ENCODE results near the gene STMND1. TPM values are rescaled to one million over a fixed set of nuclear protein-coding genes. Genes with fewer than 3 reads are reported as not detected.

Gene STMND1
- total and polyA plus RNA-seq, 2 experiments from 2014 or later = 0.80 TPM; not detected in 1

GRCh38 chr6:17086469-17086868 lies 15.4 kb upstream of the STMND1 start:
- no peaks in the 10 kb centered on the region for H3K4me1 ChIP-seq (ENCODE audit: insufficient read depth)
- H4K20me1 ChIP-seq (replicated peaks; ENCODE audit: insufficient read depth) = no peaks in the 10 kb centered on the region
- no peaks in the 10 kb centered on the region for H3F3A ChIP-seq (replicated peaks; ENCODE audit: low read depth)
- H3K9me2 ChIP-seq (ENCODE audit: insufficient read depth) = no peaks in the 10 kb centered on the region
- DNase-seq (ENCODE audit: low spot score) (peak; percentile 68), ATAC-seq (peak; percentile 68)
- Mint-ChIP-seq H3K36me3 (ENCODE audit: low read depth) (no peaks in the 10 kb centered on the region), H3K27ac (no peak overlapping the region; the same call in 1 of the 2 replicates), H3K4me3 (no peak overlapping the region), H3K27me3 (ENCODE audit: insufficient read depth, low read depth, poor library complexity) (peaks cover 2% of the 10 kb centered on the region), H3K9me3 (no peaks in the 10 kb centered on the region; the same call in 2 of the 3 replicates), H3K4me1 (peaks cover 2% of the 10 kb centered on the region; the same call in 1 of the 3 replicates)
- no peak overlapping the region for H3K4me2 ChIP-seq
- no peak for TF ChIP-seq EZH2phosphoT487 (IDR thresholded peaks at IDR 0.05; ENCODE audit: unreplicated experiment)
- TF ChIP-seq JUNB (IDR thresholded peaks at IDR 0.05; ENCODE audit: unreplicated experiment) = no peak
- TF ChIP-seq CREB1 (CRISPR knock-in tag; IDR thresholded peaks at IDR 0.05; ENCODE audit: low read depth) = no peak
- no peak for TF ChIP-seq POLR2AphosphoS5 (IDR thresholded peaks at IDR 0.05; ENCODE audit: low read depth)
- no peak for TF ChIP-seq STAT1 (IDR thresholded peaks at IDR 0.05; ENCODE audit: unreplicated experiment)
- TF ChIP-seq ZNF114 (CRISPR knock-in tag; IDR thresholded peaks at IDR 0.05) = no peak
- no peak for TF ChIP-seq REST (IDR thresholded peaks at IDR 0.05; ENCODE audit: unreplicated experiment)
- TF ChIP-seq CTCF (conservative IDR thresholded peaks at IDR 0.05; ENCODE audit: low read depth in 2 of 2) = peak; percentile 56 to 66
- no peaks in the 10 kb centered on the region for H3K27me3 ChIP-seq (ENCODE audit: insufficient read depth)
- no peaks in the 10 kb centered on the region for H3K79me2 ChIP-seq (replicated peaks; ENCODE audit: insufficient read depth)
- H3K36me3 ChIP-seq (ENCODE audit: insufficient read depth) = no peaks in the 10 kb centered on the region
- no peak overlapping the region for H3K27ac ChIP-seq (ENCODE audit: low read depth)
- H3K4me3 ChIP-seq = no peak overlapping the region
- H2AFZ ChIP-seq = peak overlapping the region; percentile 43; the same call in 1 of the 2 replicates

GRCh38 chr6:17088091-17088611 lies 13.7 kb upstream of the STMND1 start:
- Histone ChIP-seq H4K20me1 (replicated peaks; ENCODE audit: insufficient read depth) (no peaks in the 10 kb centered on the region), H3K27me3 (ENCODE audit: insufficient read depth) (no peaks in the 10 kb centered on the region), H3F3A (replicated peaks; ENCODE audit: low read depth) (no peaks in the 10 kb centered on the region), H3K36me3 (ENCODE audit: insufficient read depth) (no peaks in the 10 kb centered on the region), H3K79me2 (replicated peaks; ENCODE audit: insufficient read depth) (no peaks in the 10 kb centered on the region), H3K4me1 (ENCODE audit: insufficient read depth) (no peaks in the 10 kb centered on the region), H3K27ac (ENCODE audit: low read depth) (no peak overlapping the region), H3K4me2 (no peak overlapping the region), H2AFZ (no peak overlapping the region), H3K4me3 (no peak overlapping the region), H3K9me2 (ENCODE audit: insufficient read depth) (no peaks in the 10 kb centered on the region)
- Mint-ChIP-seq H3K4me3 (no peak overlapping the region), H3K9me3 (no peaks in the 10 kb centered on the region; the same call in 2 of the 3 replicates), H3K4me1 (peaks cover 2% of the 10 kb centered on the region; the same call in 1 of the 3 replicates), H3K27ac (no peak overlapping the region), H3K36me3 (ENCODE audit: low read depth) (no peaks in the 10 kb centered on the region), H3K27me3 (ENCODE audit: insufficient read depth, low read depth, poor library complexity) (peaks cover 3% of the 10 kb centered on the region)
- no peak for DNase-seq (ENCODE audit: low spot score)
- no peak for ATAC-seq
- no peak for TF ChIP-seq ZNF462 (CRISPR knock-in tag; IDR thresholded peaks at IDR 0.05)

Data from GM23338 (cell line).